HL-60 (cell line): ENCODE data around the gene ADAMTS13.

ENCODE experiments used
- CTCF ChIP-seq: IDR thresholded peaks from one replicate; pipeline ENCODE4 v1.5.1; 2011; ENCODE audit warnings: low read length, control low read depth, inconsistent platforms; ENCODE audit not compliant: insufficient read depth
- POLR2AphosphoS5 ChIP-seq: IDR thresholded peaks from 2 replicates; pipeline ENCODE4 v1.6.1; 2012; ENCODE audit warnings: low read depth

- TF ChIP-seq CTCF, result no peak
- TF ChIP-seq POLR2AphosphoS5, result no peak
These were observed 37.3 kb upstream of the ADAMTS13 start for GRCh38 chr9:133384736-133385321.
